ENCODE measurements around the gene ACACA. TPM values are rescaled to one million over a fixed set of nuclear protein-coding genes. Genes with fewer than 3 reads are reported as not detected.

Gene ACACA
- total and polyA plus RNA-seq, 2 donors (not counting 1 experiment from before 2014, with no cell fraction given) = 45.2 to 123 TPM

GRCh38 chr17:37344519-37344918 lies 62.1 kb downstream of the ACACA start:
- Histone ChIP-seq H3K79me2 (ENCODE audit: control insufficient read depth, insufficient read depth, low read length) (peaks cover 16% of the 10 kb centered on the region), H3K36me3 (ENCODE audit: control insufficient read depth, insufficient read depth, low read length) (peaks cover 1% of the 10 kb centered on the region), H3K27ac (ENCODE audit: insufficient read depth, low read length) (no peak overlapping the region), H3K4me3 (replicated peaks in 1 of 4; ENCODE audit: control extremely low read depth in 1 of 4, insufficient read depth in 1 of 4, low read depth in 3 of 4, low read length in 4 of 4) (no peak overlapping the region), H3K9ac (ENCODE audit: insufficient read depth, low read length) (no peak overlapping the region), H3K4me2 (ENCODE audit: extremely low read depth, insufficient read depth, low read length) (no peak overlapping the region), H3K4me1 (ENCODE audit: control insufficient read depth, extremely low read depth, insufficient read depth, low read length) (no peaks in the 10 kb centered on the region), H3K9me3 (ENCODE audit: control insufficient read depth, insufficient read depth, low read depth, low read length) (no peaks in the 10 kb centered on the region), H3K27me3 (ENCODE audit: control insufficient read depth, insufficient read depth, low read length) (no peaks in the 10 kb centered on the region), H4K20me1 (ENCODE audit: control insufficient read depth, extremely low read depth, insufficient read depth, low read length) (no peaks in the 10 kb centered on the region), H2AFZ (ENCODE audit: low read length) (no peak overlapping the region)
- DNase-seq (ENCODE audit: low read depth in 2 of 2) = no peak
- TF ChIP-seq EZH2 (IDR thresholded peaks at IDR 0.05; ENCODE audit: low read length, missing control alignments) = no peak
- TF ChIP-seq CTCF (conservative IDR thresholded peaks at IDR 0.05 in 1 of 2, IDR thresholded peaks at IDR 0.05 in 1 of 2; ENCODE audit: low read depth in 1 of 2, low read length in 2 of 2) = no peak

GRCh38 chr17:37342589-37342988 lies 64.0 kb downstream of the ACACA start:
- Histone ChIP-seq H2AFZ (ENCODE audit: low read length) (no peak overlapping the region), H3K27me3 (ENCODE audit: control insufficient read depth, insufficient read depth, low read length) (no peaks in the 10 kb centered on the region), H3K4me3 (replicated peaks in 1 of 4; ENCODE audit: control extremely low read depth in 1 of 4, insufficient read depth in 1 of 4, low read depth in 3 of 4, low read length in 4 of 4) (no peak overlapping the region), H3K9ac (ENCODE audit: insufficient read depth, low read length) (no peak overlapping the region), H3K4me1 (ENCODE audit: control insufficient read depth, extremely low read depth, insufficient read depth, low read length) (no peaks in the 10 kb centered on the region), H3K36me3 (ENCODE audit: control insufficient read depth, insufficient read depth, low read length) (peaks cover 1% of the 10 kb centered on the region), H3K79me2 (ENCODE audit: control insufficient read depth, insufficient read depth, low read length) (peaks cover 13% of the 10 kb centered on the region), H3K4me2 (ENCODE audit: extremely low read depth, insufficient read depth, low read length) (no peak overlapping the region), H3K27ac (ENCODE audit: insufficient read depth, low read length) (no peak overlapping the region), H4K20me1 (ENCODE audit: control insufficient read depth, extremely low read depth, insufficient read depth, low read length) (no peaks in the 10 kb centered on the region), H3K9me3 (ENCODE audit: control insufficient read depth, insufficient read depth, low read depth, low read length) (no peaks in the 10 kb centered on the region)
- no peak for DNase-seq (ENCODE audit: low read depth in 2 of 2)
- TF ChIP-seq EZH2 (IDR thresholded peaks at IDR 0.05; ENCODE audit: low read length, missing control alignments) (no peak), CTCF (conservative IDR thresholded peaks at IDR 0.05 in 1 of 2, IDR thresholded peaks at IDR 0.05 in 1 of 2; ENCODE audit: low read depth in 1 of 2, low read length in 2 of 2) (no peak)

- H4K20me1 ChIP-seq (ENCODE audit: control insufficient read depth, extremely low read depth, insufficient read depth, low read length) = no peaks in the 10 kb centered on the region
- TF ChIP-seq EZH2 (IDR thresholded peaks at IDR 0.05; ENCODE audit: low read length, missing control alignments) = no peak
- no peak for TF ChIP-seq CTCF (conservative IDR thresholded peaks at IDR 0.05 in 1 of 2, IDR thresholded peaks at IDR 0.05 in 1 of 2; ENCODE audit: low read depth in 1 of 2, low read length in 2 of 2)
- H3K9ac ChIP-seq (ENCODE audit: insufficient read depth, low read length) = no peak overlapping the region
- no peak overlapping the region for H2AFZ ChIP-seq (ENCODE audit: low read length)
- H3K36me3 ChIP-seq (ENCODE audit: control insufficient read depth, insufficient read depth, low read length) = peaks cover 1% of the 10 kb centered on the region
- DNase-seq (ENCODE audit: low read depth in 2 of 2) = no peak
- no peaks in the 10 kb centered on the region for H3K27me3 ChIP-seq (ENCODE audit: control insufficient read depth, insufficient read depth, low read length)
- no peak overlapping the region for H3K4me3 ChIP-seq (replicated peaks in 1 of 4; ENCODE audit: control extremely low read depth in 1 of 4, insufficient read depth in 1 of 4, low read depth in 3 of 4, low read length in 4 of 4)
- H3K27ac ChIP-seq (ENCODE audit: insufficient read depth, low read length) = no peak overlapping the region
- H3K4me1 ChIP-seq (ENCODE audit: control insufficient read depth, extremely low read depth, insufficient read depth, low read length) = no peaks in the 10 kb centered on the region
- H3K79me2 ChIP-seq (ENCODE audit: control insufficient read depth, insufficient read depth, low read length) = peaks cover 13% of the 10 kb centered on the region
- H3K9me3 ChIP-seq (ENCODE audit: control insufficient read depth, insufficient read depth, low read depth, low read length) = no peaks in the 10 kb centered on the region
- H3K4me2 ChIP-seq (ENCODE audit: extremely low read depth, insufficient read depth, low read length) = no peak overlapping the region
These were observed 65.8 kb downstream of the ACACA start for GRCh38 chr17:37340804-37341203.

All from fibroblast of lung (primary cell).